Activated naive CD4-positive, alpha-beta T cell treated with anti-CD3 and anti-CD28 coated beads for 36 hours (primary cell): ENCODE data around the gene PIGQ. TPM values are rescaled to one million over a fixed set of nuclear protein-coding genes. Genes with fewer than 3 reads are reported as not detected.

ENCODE experiments used
- CTCF ChIA-PET: fragments of 350-600 bp; sonication (Branson Sonifier 250); formaldehyde crosslinking; loops from one replicate; lab custom pipeline; 2021; ENCODE audit warnings: antibody characterized with exemption; lab: Charles Lee
- DNase-seq: peaks from one replicate; pipeline ENCODE4 v3.0.0-alpha.2; 2020
- H3K27ac Mint-ChIP-seq: one replicate; pipeline ENCODE4 v1.8.0; 2021; ENCODE audit warnings: mild to moderate bottlenecking, mixed read lengths
- H3K27me3 Mint-ChIP-seq: one replicate; pipeline ENCODE4 v1.8.0; 2021; ENCODE audit warnings: low read depth, mixed read lengths
- H3K36me3 Mint-ChIP-seq: one replicate; pipeline ENCODE4 v1.8.0; 2021; ENCODE audit warnings: low read depth, mixed read lengths
- H3K4me1 Mint-ChIP-seq: one replicate; pipeline ENCODE4 v1.8.0; 2021; ENCODE audit warnings: low read depth, mixed read lengths
- H3K4me3 Mint-ChIP-seq: one replicate; pipeline ENCODE4 v1.8.0; 2021; ENCODE audit warnings: mild to moderate bottlenecking, moderate library complexity, mixed read lengths
- H3K9me3 Mint-ChIP-seq: one replicate; pipeline ENCODE4 v1.8.0; 2021; ENCODE audit warnings: mixed read lengths
- intact Hi-C: fragments of 100-400 bp; cut with micrococcal nuclease; formaldehyde crosslinking; loops from one replicate; pipeline ENCODE4 v1.15.1; 2023
- total RNA-seq, 2 experiments: library from RNA; stranded (reverse); gene quantifications; one replicate each; pipeline ENCODE4 v1.2.3, GENCODE V29; 2021

The PIGQ gene
- total RNA-seq, 2 experiments from 2014 or later, result 18.6 to 19.2 TPM

- Mint-ChIP-seq H3K4me1 (peaks cover 6% of the 10 kb centered on the region), H3K4me3 (no peak overlapping the region), H3K36me3 (no peaks in the 10 kb centered on the region), H3K27ac (no peak overlapping the region), H3K9me3 (no peaks in the 10 kb centered on the region), H3K27me3 (no peaks in the 10 kb centered on the region)
- intact Hi-C loops, result no loop called here
- CTCF ChIA-PET, result no interaction called here
- no peak for DNase-seq
Measured at GRCh38 chr16:582218-582613, 12.4 kb downstream of the PIGQ start.

GRCh38 chr16:582614-583331 lies 13.0 kb downstream of the PIGQ start:
- Mint-ChIP-seq H3K9me3 (no peaks in the 10 kb centered on the region), H3K27me3 (no peaks in the 10 kb centered on the region), H3K36me3 (peaks cover 2% of the 10 kb centered on the region), H3K4me1 (peaks cover 9% of the 10 kb centered on the region), H3K27ac (no peak overlapping the region), H3K4me3 (no peak overlapping the region)
- intact Hi-C loops, result no loop called here
- CTCF ChIA-PET, result no interaction called here
- no peak for DNase-seq

- intact Hi-C loops, result no loop called here
- Mint-ChIP-seq H3K27me3 (no peaks in the 10 kb centered on the region), H3K4me3 (no peak overlapping the region), H3K9me3 (no peaks in the 10 kb centered on the region), H3K4me1 (peaks cover 12% of the 10 kb centered on the region), H3K27ac (no peak overlapping the region), H3K36me3 (peaks cover 3% of the 10 kb centered on the region)
- CTCF ChIA-PET, result no interaction called here
- DNase-seq, result no peak
Measured at GRCh38 chr16:583470-583814, 13.7 kb downstream of the PIGQ start.

- H3K4me1 Mint-ChIP-seq, result peaks cover 12% of the 10 kb centered on the region
- H3K36me3 Mint-ChIP-seq, result peaks cover 3% of the 10 kb centered on the region
- intact Hi-C loops, result no loop called here
- no peak for DNase-seq
- H3K27me3 Mint-ChIP-seq, result no peaks in the 10 kb centered on the region
- H3K9me3 Mint-ChIP-seq, result no peaks in the 10 kb centered on the region
- CTCF ChIA-PET, result no interaction called here
- no peak overlapping the region for H3K4me3 Mint-ChIP-seq
- no peak overlapping the region for H3K27ac Mint-ChIP-seq
Measured at GRCh38 chr16:583815-584591, 14.2 kb downstream of the PIGQ start.

GRCh38 chr16:585351-585750 lies 15.6 kb downstream of the PIGQ start:
- Mint-ChIP-seq H3K36me3 (peaks cover 3% of the 10 kb centered on the region), H3K27ac (no peak overlapping the region), H3K4me1 (peaks cover 9% of the 10 kb centered on the region), H3K9me3 (no peaks in the 10 kb centered on the region), H3K4me3 (no peak overlapping the region), H3K27me3 (no peaks in the 10 kb centered on the region)
- CTCF ChIA-PET, result interaction anchor here (0.8 kb wide), 1 partner anchor 24 kb away, joined by 3 read pairs; no protein-coding TSS in a partner anchor
- intact Hi-C loops, result loop anchor here (5.0 kb wide), 1 partner anchor 203 kb away; the partner anchor contains the start of gene PGAP6
- no peak for DNase-seq

- H3K27me3 Mint-ChIP-seq, result no peaks in the 10 kb centered on the region
- peaks cover 16% of the 10 kb centered on the region for H3K4me1 Mint-ChIP-seq
- H3K27ac Mint-ChIP-seq, result no peak overlapping the region
- peak overlapping the region; percentile 12 for H3K4me3 Mint-ChIP-seq
- peaks cover 3% of the 10 kb centered on the region for H3K36me3 Mint-ChIP-seq
- CTCF ChIA-PET, result no interaction called here
- no peaks in the 10 kb centered on the region for H3K9me3 Mint-ChIP-seq
- no peak for DNase-seq
- intact Hi-C loops, result loop anchor here (5.0 kb wide), 1 partner anchor 204 kb away; the partner anchor contains the start of gene PGAP6
Measured at GRCh38 chr16:586047-586644, 16.4 kb downstream of the PIGQ start.

- CTCF ChIA-PET, result interaction anchor here (0.7 kb wide), 1 partner anchor 198 kb away, joined by 5 read pairs; no protein-coding TSS in a partner anchor
- no peak for DNase-seq
- peak overlapping the region; percentile 95 for H3K27ac Mint-ChIP-seq
- no peaks in the 10 kb centered on the region for H3K27me3 Mint-ChIP-seq
- H3K4me3 Mint-ChIP-seq, result peak overlapping the region; percentile 91
- H3K36me3 Mint-ChIP-seq, result peaks cover 3% of the 10 kb centered on the region
- H3K4me1 Mint-ChIP-seq, result peaks cover 20% of the 10 kb centered on the region
- H3K9me3 Mint-ChIP-seq, result no peaks in the 10 kb centered on the region
- intact Hi-C loops, result loop anchor here (5.0 kb wide), 1 partner anchor 205 kb away; the partner anchor contains the start of gene PGAP6
Measured at GRCh38 chr16:586645-587590, 17.1 kb downstream of the PIGQ start.

- CTCF ChIA-PET, result no interaction called here
- peaks cover 26% of the 10 kb centered on the region for H3K4me1 Mint-ChIP-seq
- peaks cover 3% of the 10 kb centered on the region for H3K36me3 Mint-ChIP-seq
- peak overlapping the region; percentile 91 for H3K4me3 Mint-ChIP-seq
- H3K27me3 Mint-ChIP-seq, result no peaks in the 10 kb centered on the region
- intact Hi-C loops, result loop anchor here (2.0 to 5.0 kb wide), 2 partner anchors 22 to 206 kb away; partner anchors contain the start of genes NHLRC4 and PGAP6
- peak; percentile 63 for DNase-seq
- peak overlapping the region; percentile 95 for H3K27ac Mint-ChIP-seq
- no peaks in the 10 kb centered on the region for H3K9me3 Mint-ChIP-seq
Measured at GRCh38 chr16:588639-588888, 18.8 kb downstream of the PIGQ start.

- peak overlapping the region; percentile 91 for H3K4me3 Mint-ChIP-seq
- CTCF ChIA-PET, result no interaction called here
- H3K4me1 Mint-ChIP-seq, result peaks cover 28% of the 10 kb centered on the region
- DNase-seq, result peak; percentile 98
- intact Hi-C loops, result loop anchor here (1.0 to 5.0 kb wide), 7 partner anchors 19 to 207 kb away; partner anchors contain the start of genes METTL26, NHLRC4, PGAP6 and STUB1
- H3K36me3 Mint-ChIP-seq, result peaks cover 3% of the 10 kb centered on the region
- H3K27ac Mint-ChIP-seq, result peak overlapping the region; percentile 96
- no peaks in the 10 kb centered on the region for H3K27me3 Mint-ChIP-seq
- H3K9me3 Mint-ChIP-seq, result no peaks in the 10 kb centered on the region
Measured at GRCh38 chr16:588889-589657, 19.3 kb downstream of the PIGQ start.

GRCh38 chr16:589658-590187 lies 20.0 kb downstream of the PIGQ start, which contains the start of gene RAB40C:
TSS of gene RAB40C (plus strand) at chr16:590066. CDS start at chr16:590292, 226 bp downstream.
- H3K4me1 Mint-ChIP-seq, result peaks cover 29% of the 10 kb centered on the region
- CTCF ChIA-PET, result interaction anchor here (1.0 kb wide), 1 partner anchor 20 kb away, joined by 4 read pairs; no protein-coding TSS in a partner anchor
- H3K4me3 Mint-ChIP-seq, result peak within 1 kb of the TSS; percentile 85
- H3K27me3 Mint-ChIP-seq, result no peaks in the 10 kb centered on the region
- intact Hi-C loops, result loop anchor here (1.0 to 5.0 kb wide), 7 partner anchors 19 to 207 kb away; partner anchors contain the start of genes METTL26, NHLRC4, PGAP6 and STUB1
- H3K36me3 Mint-ChIP-seq, result peaks cover 3% of the 10 kb centered on the region
- peak; percentile 100 for DNase-seq
- peak within 1 kb of the TSS; percentile 96 for H3K27ac Mint-ChIP-seq
- H3K9me3 Mint-ChIP-seq, result no peaks in the 10 kb centered on the region
